Middle frontal gyrus (tissue), 1 donor: ENCODE measurements around the gene RPL36AL.
"Not testable (repeated sequence)": the region's sequence is repeated elsewhere in the genome, so short reads cannot be mapped to it uniquely, and the experiment has no call there.

ENCODE experiments used
- DNase-seq: peaks from one replicate; pipeline ENCODE4 v3.0.0-alpha.2; 2015; ENCODE audit warnings: low spot score; ENCODE audit errors: extremely low spot score

RPL36AL gene

GRCh38 chr14:49619730-49620129 is 696 bp downstream of the RPL36AL start:
- DNase-seq = no peak

- DNase-seq = not testable (repeated sequence)
These were observed 1.2 kb downstream of the RPL36AL start for GRCh38 chr14:49619273-49619672.

DNA sequence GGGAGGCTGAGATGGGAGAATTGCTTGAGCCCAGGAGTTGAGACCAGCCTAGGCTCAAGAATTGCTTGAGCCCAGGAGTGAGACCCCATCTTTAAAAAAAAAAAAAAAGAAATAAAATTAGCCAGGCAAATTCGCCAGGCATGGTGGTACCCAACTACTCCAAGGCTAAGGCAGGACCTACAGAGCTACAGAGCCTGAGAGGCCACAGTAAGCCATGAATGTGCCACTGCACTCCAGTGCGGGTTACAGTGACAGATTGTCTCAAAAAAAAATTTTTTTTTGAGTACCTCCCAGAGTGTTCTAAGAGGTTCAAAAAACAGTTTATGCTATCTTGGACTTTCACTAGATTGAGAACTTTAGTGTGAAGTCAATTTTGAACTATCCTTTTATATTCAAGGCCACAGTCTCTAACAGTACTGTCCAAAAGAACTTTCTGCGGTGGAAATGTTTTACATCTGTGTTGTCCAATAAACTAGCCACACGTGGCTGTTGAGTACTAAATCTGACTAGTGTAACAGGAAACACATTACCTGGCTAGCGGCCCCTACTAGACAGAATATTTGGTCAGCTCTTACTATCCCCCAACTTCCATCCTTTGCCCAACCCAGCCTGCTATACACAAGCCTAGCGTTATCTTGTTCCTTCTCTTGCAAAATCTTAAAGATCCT is 2.4 kb downstream of the RPL36AL start:
- DNase-seq = no peak

DNA sequence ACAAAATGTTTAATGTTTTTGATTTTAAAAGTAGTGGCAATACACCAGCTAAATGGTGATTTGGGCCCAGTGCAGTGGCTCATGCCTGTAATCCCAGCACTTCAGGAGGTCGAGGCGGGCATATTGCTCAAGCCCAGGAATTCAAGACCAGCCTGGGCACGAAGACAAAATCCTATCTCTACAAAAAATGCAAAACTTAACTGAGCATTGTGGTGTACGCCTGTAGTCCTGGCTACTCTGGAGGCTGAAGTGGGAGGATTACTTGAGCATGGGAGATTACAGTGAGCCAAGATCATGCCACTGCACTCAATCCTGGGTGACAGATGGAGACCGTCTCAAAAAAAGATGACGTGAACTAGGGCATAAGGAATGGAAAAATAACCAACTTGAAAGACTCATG is 4.7 kb downstream of the RPL36AL start:
- no peak for DNase-seq

DNA sequence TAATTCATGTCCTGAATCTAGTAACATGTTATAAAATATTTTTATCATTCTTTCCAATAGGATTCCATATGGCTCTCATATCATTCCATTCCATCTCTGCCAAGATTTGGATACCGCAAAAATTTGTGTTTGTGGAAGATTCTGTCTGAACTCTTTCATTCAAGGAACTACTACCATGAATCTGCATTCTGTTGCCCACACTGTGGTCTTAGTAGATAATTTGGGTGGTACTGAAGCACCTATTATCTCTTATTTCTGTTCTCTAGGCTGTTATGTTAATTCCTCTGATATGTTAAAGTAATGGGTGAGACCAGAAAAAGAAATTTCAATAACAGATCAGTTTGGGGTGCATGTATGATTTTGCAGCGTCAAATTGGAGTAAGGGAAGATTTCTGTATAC is 6.2 kb downstream of the RPL36AL start:
- DNase-seq = no peak

DNA sequence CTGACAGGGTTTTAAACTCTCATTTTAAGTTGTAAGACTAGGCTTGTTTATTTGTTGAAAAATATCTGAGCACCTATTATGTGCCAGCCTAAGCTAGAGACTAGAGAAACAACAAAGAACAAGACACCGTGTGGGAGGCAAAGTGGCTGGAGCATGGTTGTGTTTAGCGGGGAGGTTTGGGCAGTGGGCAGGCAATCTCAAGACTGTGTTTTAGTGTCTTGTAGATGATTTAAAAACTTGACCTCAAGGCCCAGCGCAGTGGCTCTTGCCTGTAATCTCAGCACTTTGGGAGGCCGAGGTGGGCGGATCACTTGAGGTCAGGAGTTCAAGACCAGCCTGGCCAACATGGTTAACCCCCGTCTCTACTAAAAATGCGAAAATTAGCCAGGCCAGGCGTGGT is 7.8 kb downstream of the RPL36AL start:
- DNase-seq = no peak

GRCh38 chr14:49612251-49612650 is 8.2 kb downstream of the RPL36AL start:
- no peak for DNase-seq

- DNase-seq = no peak
These were observed 12.8 kb downstream of the RPL36AL start for GRCh38 chr14:49607583-49607982.

- peak; percentile 33 for DNase-seq
These were observed 21.7 kb downstream of the RPL36AL start, which contains the start of gene LRR1 for GRCh38 chr14:49598485-49599300. Gene LRR1, plus strand, starts transcription at chr14:49598940. Its CDS starts 81 bp downstream, at chr14:49599021.

DNA sequence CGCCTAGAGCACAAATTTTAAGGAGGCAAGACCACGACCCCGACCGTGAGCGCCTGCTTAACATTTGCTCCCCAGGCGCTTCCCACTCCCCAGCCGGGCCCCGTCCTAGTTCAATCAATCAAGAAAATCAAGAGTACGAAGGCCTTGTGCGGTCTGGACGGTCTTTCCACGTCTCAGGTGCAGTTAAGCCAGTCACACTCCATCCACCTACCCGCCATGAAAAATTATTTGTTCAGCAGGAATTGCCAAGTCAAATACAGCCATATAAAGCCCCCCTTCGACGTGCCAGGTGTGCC is 22.3 kb downstream of the RPL36AL start:
- no peak for DNase-seq

GRCh38 chr14:49594347-49595091 is 25.9 kb downstream of the RPL36AL start:
- DNase-seq = peak; percentile 9

- DNase-seq = no peak
These were observed 27.4 kb downstream of the RPL36AL start for GRCh38 chr14:49593016-49593415.

DNA sequence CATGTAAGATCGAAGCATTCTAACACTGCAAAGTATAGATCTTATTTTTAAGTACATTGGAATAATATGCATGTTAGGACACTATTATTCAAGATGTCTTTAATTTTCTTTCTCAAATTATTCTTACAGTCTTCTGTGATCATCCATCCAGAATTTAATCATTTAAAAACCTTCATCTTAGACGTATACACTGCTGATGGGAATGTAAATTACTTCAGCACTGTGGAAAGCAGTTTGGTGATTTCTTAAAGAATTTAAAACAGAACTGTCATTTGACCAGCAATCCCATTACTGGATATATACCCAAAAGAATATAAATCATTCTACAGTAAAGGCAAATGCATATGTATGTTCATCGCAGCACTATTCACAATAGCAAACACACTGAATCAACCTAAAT is 31.0 kb downstream of the RPL36AL start:
- no peak for DNase-seq

GRCh38 chr14:49586673-49587460 is 33.6 kb downstream of the RPL36AL start:
- DNase-seq = peak; percentile 68

DNA sequence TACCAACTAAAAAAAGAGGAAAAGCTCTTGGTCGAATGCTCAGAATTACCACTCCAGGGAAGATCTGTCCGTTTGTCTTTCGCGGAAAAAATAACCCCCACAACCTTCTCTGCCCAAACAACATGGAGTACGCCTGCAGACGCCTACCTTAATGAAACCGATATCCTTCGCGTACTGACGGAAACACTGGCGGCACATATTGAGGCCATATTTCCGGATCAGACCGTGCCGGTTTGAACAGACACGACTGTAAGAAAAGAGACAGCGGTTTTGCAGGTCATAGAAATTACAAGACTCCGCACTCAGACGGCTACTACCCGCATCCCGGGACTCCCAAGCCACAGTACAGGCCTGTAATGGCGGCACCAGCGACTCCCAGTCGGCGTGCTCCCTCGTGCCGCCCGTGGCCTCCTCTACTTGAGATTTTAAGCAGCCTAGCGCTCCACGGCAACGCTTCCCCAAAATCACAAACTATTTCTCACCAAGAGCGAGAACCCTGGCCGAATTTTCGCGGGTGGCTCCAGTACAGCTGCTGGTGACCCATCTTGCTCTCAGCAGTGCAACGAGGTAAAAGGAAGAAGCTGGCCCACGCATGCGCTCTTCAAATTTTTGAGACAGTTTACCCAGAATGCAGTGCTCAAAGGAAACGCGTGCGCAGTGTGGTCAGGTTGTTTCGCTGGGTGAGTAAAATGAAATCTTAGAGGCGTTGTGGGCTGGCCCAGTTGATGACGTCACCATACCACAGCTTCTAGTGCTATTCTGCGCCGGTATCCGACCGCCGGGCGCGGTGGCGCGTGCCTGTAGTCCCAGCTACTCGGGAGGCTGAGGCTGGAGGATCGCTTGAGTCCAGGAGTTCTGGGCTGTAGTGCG is 34.4 kb downstream of the RPL36AL start, which contains the start of gene RPS29:
Gene RPS29 (minus strand): TSS at position 578 of the 870 bp plus-strand sequence. CDS start 34 bp downstream, at position 544.
- peak; percentile 97 for DNase-seq

- DNase-seq = not testable (repeated sequence)
These were observed 35.3 kb downstream of the RPL36AL start for GRCh38 chr14:49584981-49585640.

- DNase-seq = no peak
These were observed 36.4 kb downstream of the RPL36AL start for GRCh38 chr14:49584058-49584457.

- DNase-seq = no peak
These were observed 36.8 kb downstream of the RPL36AL start for GRCh38 chr14:49583629-49584028.

DNA sequence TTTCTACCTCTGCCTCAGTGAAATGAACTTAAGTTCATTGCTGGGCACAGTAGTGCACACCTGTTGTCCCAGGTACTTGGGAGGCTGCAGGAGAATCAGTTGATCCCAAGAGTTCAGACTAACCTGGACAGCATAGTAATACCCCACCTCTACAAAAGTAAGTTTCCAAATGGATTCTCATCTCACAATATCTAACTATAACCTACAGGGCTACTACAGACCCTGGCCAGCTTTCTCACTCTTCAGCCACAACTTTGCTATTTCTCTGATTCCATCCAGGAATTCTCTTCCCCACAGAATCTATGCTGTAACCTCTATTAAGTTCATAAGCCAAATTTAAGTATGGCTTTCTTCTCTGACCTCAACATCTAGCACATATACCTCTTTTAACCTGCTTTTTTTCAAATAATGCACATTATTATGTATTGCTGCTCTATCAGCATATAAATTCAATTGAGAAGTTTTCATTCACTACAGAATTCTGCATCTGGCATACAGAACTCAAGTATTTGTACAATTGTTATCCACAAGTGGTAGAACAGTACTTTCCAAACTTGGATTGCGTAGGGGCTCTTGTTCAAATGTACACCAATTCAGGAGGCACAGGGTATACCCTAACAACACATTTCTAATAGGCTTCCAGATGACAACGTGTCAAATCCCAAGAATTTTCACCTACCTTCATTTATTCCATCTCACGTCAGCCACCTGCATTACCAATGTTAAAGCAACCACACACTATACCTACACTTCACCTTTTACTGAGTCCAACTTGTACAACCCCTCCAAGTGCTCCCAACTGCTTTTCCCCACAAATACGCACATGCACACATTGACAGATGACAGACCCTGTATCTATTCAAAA is 38.1 kb downstream of the RPL36AL start:
- no peak for DNase-seq
